Activated CD8-positive, alpha-beta memory T cell treated with anti-CD3 and anti-CD28 coated beads, Interleukin-2, amount 50 U/mL, for 1 hour (primary cell): ENCODE measurements around the gene RASGRP1.
A peak's percentile ranks its signal among the peaks of the same experiment; 100 is the strongest.
"Not testable (repeated sequence)": the region's sequence is repeated elsewhere in the genome, so short reads cannot be mapped to it uniquely, and the experiment has no call there.

Experiments used
- DNase-seq: peaks from one replicate; pipeline ENCODE4 v3.0.0-alpha.2; 2020; ENCODE audit errors: extremely low read depth

The RASGRP1 gene

GRCh38 chr15:38564557-38565286 is at the start of gene RASGRP1:
TSS of gene RASGRP1 (minus strand) at chr15:38564814. CDS start at chr15:38564628, 186 bp downstream.
- peak; percentile 73 for DNase-seq

DNA sequence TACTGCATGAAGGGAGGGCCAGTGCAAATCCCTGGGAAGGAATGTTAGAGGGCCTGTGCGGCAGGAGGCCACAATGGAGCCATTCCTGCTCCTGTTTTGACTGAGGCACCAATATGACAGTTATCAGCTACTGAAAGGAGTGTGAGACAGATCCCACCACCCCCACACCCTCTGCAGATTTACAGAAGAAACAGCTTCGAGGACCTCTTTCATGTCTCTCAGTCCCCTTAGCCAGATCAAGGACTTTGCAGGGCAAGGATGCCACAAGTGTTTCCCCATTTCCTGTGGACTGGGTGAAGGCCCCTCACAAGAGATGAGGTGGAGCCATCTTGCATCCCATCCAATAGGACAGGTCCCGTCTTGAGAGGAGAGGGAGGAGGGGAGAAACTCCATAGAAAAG is 48.5 kb upstream of the RASGRP1 start:
- no peak for DNase-seq

GRCh38 chr15:38612159-38612863 is 47.7 kb upstream of the RASGRP1 start:
- no peak for DNase-seq

DNA sequence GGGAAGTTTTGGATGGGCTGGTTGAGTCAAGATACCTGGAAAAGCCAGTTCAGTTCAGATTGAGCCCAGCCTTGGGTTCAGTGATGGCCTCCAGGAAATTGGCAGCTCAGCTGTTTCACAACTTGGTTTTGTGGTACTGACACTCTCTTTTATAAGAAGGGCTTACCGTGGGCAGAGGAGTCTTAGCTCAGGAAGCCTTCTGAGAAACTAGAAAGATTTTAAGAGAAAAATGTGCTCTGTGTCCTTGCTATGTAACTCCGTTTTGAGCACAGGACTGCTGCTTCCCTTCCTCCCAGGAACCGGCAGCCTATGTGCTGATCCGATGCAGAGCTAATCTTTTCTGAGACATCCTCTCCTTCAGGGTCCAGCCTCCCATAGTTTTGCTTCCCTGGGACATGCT is 46.6 kb upstream of the RASGRP1 start:
- DNase-seq = no peak

GRCh38 chr15:38610748-38611147 is 46.1 kb upstream of the RASGRP1 start:
- DNase-seq = no peak

- no peak for DNase-seq
These were observed 44.6 kb upstream of the RASGRP1 start for GRCh38 chr15:38609097-38609738.

- no peak for DNase-seq
These were observed 44.1 kb upstream of the RASGRP1 start for GRCh38 chr15:38608682-38609081.

GRCh38 chr15:38605744-38606143 is 41.1 kb upstream of the RASGRP1 start:
- DNase-seq = no peak

GRCh38 chr15:38603672-38604071 is 39.1 kb upstream of the RASGRP1 start:
- DNase-seq = no peak

DNA sequence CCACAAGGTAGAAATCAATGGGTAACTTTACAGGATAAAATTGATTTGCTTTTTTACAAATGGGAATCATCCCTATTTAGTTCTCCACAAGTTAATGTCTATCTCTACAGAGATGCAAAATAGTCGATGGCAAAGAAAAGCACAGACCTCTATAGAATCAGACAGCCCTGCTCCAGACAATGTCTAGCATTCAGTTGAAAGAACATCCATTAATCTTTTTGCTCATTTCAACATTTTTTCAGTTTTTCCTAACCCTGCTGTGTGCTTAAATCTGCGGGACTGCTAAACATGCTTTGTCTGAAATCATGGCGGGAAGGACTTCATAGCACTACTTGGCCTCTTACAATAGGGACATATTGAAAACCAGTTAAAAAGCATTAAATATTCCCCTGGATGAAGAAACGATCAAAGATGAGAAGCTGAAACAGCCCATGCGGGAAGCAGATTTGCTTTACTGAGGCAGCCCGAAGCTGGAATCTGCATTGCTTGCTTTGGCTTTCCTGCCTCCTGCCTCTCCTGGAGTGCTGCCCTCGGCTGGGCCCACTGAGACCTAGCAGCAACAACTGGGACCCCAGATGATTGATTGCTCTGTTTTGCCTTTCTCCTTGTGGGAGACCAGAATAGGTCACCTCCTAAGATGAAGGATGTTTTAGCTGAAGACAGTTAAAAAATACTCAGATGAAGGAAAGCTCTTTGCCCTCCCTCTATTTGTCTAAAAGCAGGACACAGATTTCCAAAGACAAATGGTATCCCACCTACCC is 38.5 kb upstream of the RASGRP1 start:
- no peak for DNase-seq

GRCh38 chr15:38600236-38600635 is 35.6 kb upstream of the RASGRP1 start:
- no peak for DNase-seq

- no peak for DNase-seq
These were observed 34.1 kb upstream of the RASGRP1 start for GRCh38 chr15:38598749-38599148.

DNA sequence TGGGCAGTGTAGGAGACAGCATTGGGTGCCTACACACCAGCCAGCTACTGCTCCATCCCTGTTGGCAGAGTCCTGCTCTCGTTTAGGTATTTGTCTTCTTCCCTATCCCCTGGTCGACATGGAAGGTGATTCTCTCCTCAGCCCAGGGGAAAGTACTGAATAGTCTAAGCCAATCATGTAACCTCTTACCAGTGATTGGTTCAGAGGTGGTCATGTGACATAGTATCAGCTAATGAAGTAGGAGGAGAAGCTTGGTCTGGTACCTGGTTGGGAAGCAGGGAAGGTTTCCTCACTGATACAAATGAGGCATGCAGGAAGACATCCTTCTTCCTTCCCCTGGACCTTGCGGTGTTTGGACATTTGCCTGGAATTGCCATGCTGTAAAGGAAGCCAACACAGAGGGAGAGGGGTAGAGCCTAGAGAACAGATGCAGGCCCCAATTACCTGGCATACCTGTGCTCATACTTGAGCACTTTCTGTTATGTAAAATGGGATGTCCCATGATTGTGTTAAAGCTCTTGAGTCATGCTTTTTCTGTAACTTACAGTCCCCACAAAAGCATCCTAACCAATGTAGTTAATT is 32.7 kb upstream of the RASGRP1 start:
- no peak for DNase-seq

DNA sequence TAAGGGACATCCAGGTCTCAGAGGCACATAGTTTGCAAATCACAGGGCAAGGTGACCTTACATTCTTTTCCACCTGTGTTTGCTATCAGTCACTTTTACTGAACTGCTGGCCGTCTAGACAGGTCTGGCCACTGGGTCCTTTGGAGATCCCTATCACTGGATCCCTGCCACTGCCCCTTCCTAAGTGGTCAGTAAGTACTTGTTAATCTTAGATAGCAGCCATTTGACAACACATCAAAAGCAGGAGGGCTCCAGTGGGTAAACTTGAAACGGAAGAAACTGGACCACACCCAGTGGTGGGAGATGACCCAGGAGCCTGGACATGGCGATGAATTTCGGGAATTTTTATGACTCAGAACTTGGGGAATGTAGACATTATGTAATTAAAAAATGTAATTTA is 28.9 kb upstream of the RASGRP1 start:
- no peak for DNase-seq

DNA sequence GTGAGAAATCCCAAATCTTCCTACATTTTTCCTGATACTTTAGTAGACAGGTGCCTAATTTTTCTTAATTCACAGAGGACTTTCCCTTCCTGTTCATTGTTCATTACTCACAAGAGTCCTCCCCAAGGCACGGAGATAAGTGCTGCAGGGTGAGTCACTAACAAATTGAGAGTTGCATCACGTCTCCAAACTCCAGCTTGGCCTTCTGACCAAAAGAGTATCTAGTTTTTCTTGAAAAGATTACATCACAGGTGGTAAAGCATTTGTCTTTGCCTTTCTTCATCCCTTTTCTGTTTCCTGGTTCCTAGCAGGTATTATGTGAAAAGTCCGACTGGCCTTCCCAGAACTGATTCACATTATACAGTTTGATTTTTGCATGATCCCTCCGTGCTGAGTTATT is 24.9 kb upstream of the RASGRP1 start:
- DNase-seq = no peak

GRCh38 chr15:38588672-38589071 is 24.1 kb upstream of the RASGRP1 start:
- no peak for DNase-seq

DNA sequence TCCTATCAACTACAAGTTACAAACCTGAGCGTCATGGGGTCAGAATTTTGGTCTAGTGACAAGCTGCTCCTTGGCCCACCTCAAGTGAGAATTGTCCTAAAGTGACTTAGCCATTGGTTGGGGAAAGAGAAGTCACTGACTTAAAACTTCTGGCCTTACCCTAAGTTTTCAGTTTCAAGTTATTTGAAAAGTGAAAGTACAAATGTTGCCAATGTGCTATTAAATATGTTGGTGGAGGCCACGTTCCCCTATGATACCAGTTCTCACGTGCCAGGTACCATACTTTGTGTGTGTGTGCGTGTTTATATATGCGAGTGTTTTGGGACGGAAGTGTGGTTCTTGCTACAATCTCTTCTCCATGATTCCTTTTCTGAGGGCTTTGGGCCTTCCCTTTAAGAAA is 22.6 kb upstream of the RASGRP1 start:
- DNase-seq = no peak

DNA sequence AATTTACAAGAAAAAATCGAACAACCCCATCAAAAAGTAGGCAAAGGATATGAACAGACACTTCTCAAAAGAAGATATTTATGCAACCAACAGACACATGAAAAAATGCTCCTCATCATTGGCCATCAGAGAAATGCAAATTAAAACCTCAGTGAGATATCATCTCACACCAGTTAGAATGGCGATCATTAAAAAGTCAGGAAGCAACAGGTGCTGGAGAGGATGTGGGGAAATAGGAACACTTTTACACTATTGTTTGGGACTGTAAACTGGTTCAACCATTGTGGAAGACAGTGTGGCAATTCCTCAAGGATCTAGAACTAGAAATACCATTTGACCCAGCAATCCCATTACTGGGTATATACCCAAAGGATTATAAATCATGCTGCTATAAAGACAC is 21.4 kb upstream of the RASGRP1 start:
- not testable (repeated sequence) for DNase-seq

DNA sequence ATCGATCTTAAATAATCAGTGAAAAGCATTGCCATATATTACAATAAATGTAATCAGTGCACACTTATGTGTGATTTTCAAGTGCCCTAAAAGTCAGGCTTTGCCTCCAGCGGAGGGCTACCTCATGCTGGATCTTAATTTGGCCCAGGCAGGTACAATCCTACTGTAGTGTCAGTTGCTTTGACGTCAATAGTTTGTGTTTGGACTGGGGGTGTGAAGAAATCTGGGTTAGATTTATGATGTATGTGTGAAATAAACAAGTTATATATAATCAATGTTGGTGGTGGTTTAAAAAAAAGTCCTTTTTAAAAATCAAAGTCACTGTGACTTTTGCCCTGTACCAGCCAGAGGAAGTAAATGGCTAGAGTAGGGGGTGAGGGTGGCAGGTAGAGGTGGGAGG is 14.0 kb upstream of the RASGRP1 start:
- DNase-seq = no peak

DNA sequence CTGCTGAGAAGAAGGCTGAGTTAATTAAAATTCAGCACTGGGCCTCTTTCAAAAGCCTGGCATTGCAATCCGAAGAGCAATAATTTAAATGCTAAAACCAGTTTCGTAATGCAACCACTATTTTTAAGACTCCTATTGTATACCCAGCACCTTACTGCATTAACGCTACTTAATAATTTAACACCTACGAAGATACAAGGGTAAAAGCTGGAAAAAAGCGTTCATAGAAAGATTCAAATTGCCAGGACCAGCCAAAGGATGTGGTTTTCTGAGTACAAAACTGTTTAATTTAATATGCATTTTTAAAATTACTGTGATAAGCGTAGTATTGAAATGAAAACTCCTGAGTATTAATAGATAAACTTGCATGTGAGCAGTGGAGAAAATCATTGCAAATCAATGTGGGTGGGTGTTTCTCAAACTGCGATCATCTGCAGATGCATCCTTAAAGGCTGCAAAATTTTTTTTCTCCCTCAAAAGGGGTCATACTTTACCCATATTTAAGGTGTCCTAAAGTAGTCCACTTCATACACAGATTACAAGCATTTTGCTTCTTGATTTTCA is 12.9 kb upstream of the RASGRP1 start:
- DNase-seq = no peak

DNA sequence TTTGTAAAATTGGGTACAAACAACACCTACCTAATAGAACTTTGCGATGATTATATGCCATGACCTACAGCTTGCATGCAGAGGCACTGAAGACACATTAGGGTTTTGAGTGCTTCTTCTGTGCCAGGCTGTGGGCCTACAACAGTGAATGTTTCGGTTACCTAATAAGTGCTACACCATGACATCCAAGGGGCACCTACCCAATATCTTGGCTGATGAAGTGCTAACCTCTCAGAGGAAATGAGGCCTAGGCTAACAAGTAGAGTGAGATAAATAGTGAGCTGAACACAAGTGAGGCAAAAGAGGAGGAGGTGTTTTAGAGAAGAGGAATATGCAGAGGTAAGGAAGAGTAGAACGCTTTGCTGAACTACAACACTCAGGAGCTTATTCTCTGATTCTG is 12.2 kb upstream of the RASGRP1 start:
- DNase-seq = no peak

GRCh38 chr15:38576261-38576660 is 11.6 kb upstream of the RASGRP1 start:
- no peak for DNase-seq
